GM18867 (cell line): ENCODE measurements around the gene EVPL.
"Not testable (repeated sequence)": the region's sequence is repeated elsewhere in the genome, so short reads cannot be mapped to it uniquely, and the experiment has no call there.

Source experiments
- ATAC-seq: cut with Tn5 transposase; IDR thresholded peaks from one replicate; pipeline ENCODE4 v1.9.1; 2021; ENCODE audit warnings: mild to moderate bottlenecking, moderate library complexity; ENCODE audit not compliant: unreplicated experiment

EVPL gene

GRCh38 chr17:76000016-76000754 is 26.9 kb downstream of the EVPL start:
- no peak for ATAC-seq

- ATAC-seq, result no peak
These were observed 28.7 kb downstream of the EVPL start for GRCh38 chr17:75998327-75998795.

GRCh38 chr17:75996665-75997590 is 30.2 kb downstream of the EVPL start:
- no peak for ATAC-seq

GRCh38 chr17:75995385-75995925 is 31.7 kb downstream of the EVPL start:
- ATAC-seq, result no peak

GRCh38 chr17:75994802-75995370 is 32.2 kb downstream of the EVPL start:
- ATAC-seq, result no peak

GRCh38 chr17:75991396-75991795 is 35.7 kb downstream of the EVPL start:
- ATAC-seq, result no peak

GRCh38 chr17:75987041-75987440 is 40.1 kb downstream of the EVPL start:
- ATAC-seq, result no peak

- ATAC-seq, result no peak
These were observed 41.1 kb downstream of the EVPL start for GRCh38 chr17:75985986-75986385.

GRCh38 chr17:75983501-75984181 is 43.5 kb downstream of the EVPL start:
- ATAC-seq, result no peak

GRCh38 chr17:75981019-75981615 is 46.0 kb downstream of the EVPL start:
- ATAC-seq, result no peak

- no peak for ATAC-seq
These were observed 46.7 kb downstream of the EVPL start for GRCh38 chr17:75980188-75981018.

- ATAC-seq, result peak; percentile 23
These were observed 47.4 kb downstream of the EVPL start for GRCh38 chr17:75979705-75980187.

- ATAC-seq, result peak; percentile 89
These were observed 48.0 kb downstream of the EVPL start, which contains the start of the genes ACOX1 and TEN1 for GRCh38 chr17:75978938-75979704. ACOX1 (minus strand) TSS chr17:75979166; CDS start chr17:75979073, 93 bp downstream. TEN1 (plus strand) TSS chr17:75979240; CDS start chr17:75986193, 6,953 bp downstream.

- ATAC-seq, result no peak
These were observed 50.8 kb downstream of the EVPL start for GRCh38 chr17:75976175-75976848.

- ATAC-seq, result no peak
These were observed 51.3 kb downstream of the EVPL start for GRCh38 chr17:75975757-75976174.

GRCh38 chr17:75975187-75975586 is 51.9 kb downstream of the EVPL start:
- ATAC-seq, result not testable (repeated sequence)

GRCh38 chr17:75970626-75971025 is 56.5 kb downstream of the EVPL start:
- ATAC-seq, result no peak
